ENCODE results near the gene GRK7. TPM values are rescaled to one million over a fixed set of nuclear protein-coding genes. Genes with fewer than 3 reads are reported as not detected.
"Not testable (repeated sequence)": the region's sequence is repeated elsewhere in the genome, so short reads cannot be mapped to it uniquely, and the experiment has no call there.

GRK7 gene
- total RNA-seq, 4 donors from 2014 or later: 0.30 TPM; not detected in 3

DNA sequence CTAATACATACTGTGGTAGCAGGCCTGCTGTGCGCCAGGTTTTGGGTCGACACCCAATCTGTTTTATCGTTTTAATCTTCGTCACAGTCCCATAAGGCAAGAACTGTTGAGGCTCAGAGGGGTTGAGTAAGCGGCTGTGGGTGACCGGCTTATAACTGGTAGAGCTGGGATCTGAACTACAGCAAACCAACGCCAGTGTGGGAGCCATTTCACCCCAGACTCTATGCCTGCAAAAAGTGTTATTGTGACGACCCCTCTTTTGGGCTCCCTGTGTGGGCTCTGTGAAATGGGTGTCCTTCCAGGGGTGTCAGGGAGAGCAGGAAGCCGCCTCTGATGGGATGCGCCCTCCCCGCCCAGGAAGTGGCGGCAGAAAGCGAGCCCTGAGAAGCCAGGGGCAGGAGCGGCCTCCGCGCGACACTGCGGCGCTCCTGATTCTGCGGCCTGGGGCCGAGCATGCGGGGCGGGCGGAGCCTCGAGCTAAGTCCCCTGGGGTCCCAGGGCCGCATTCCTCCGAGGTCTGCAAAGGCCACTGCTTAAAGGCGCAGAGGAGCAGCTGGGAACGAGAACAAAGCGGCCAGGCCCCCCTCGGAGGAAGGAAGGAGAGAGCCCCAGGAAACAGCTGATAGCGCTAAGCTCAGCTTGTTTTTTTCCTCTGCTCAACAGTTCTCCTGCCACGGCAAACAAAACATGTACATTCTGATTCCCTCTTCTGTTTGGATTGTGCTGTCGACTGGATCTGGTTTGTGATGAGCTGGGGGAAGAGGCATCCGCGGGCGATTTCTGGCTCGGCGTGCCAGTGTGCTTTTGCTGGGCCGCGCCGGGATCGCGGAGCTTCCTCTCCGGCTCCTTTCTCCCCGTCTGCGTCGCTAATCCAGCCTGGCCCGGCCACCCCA is 33.9 kb downstream of the GRK7 start:
- 21% methylated on average over 30 to 49 of the region's 49 CpGs for WGBS, 2 donors
- Histone ChIP-seq H3K4me1 (peaks cover 0 to 32% (median 20%) of the 10 kb centered on the region in 4 donors), H3K36me3 (no peaks in the 10 kb centered on the region), H3K27ac (peak overlapping the region; percentile 77 to 90 (median 86)), H3K4me3 (peak overlapping the region; percentile 23 to 51 (median 41)), H3K27me3 (no peaks in the 10 kb centered on the region), H3K9me3 (peaks cover 0 to 4% (median 0%) of the 10 kb centered on the region in 4 donors)
- TF ChIP-seq POLR2A (IDR thresholded peaks at IDR 0.05) (peak in 1 of 2 donors; percentile 27), EP300 (IDR thresholded peaks at IDR 0.05) (peak in 1 of 2 donors; percentile 43), CTCF (IDR thresholded peaks at IDR 0.05) (no peak)
- peak in 1 of 2 donors; percentile 25 for DNase-seq (ENCODE audit: low spot score in 2 of 2)

DNA sequence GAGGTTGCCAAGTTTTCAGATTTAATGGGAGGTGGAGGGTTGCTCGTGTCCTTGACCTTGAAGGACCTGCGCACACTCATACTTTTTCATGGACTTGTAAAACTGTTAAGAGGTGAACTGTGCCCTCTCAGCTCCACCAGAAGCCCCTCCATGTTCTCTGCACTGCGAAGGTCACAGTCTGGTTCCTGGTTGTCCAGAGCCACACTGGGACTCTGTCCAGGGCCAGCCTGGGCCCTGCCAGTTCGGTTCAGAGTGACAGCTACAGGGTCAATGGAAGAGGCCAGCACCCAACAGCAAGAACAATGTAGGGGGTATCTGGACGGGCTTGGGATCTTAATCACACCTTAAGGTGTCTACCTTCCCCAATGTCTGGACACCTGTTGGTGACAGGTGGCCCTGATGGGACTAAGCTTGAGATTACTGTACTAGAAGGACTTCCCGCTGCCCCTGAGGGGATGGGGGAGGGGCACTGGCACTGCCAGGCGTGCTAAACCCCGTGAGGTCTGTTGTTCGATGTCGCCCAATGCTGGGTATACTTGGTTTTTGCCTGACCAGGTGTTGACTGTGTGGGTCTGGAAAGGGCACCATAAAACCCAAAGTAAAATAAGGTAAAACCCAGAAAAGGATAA is 34.7 kb downstream of the GRK7 start:
- Histone ChIP-seq H3K9me3 (peaks cover 0 to 4% (median 0%) of the 10 kb centered on the region in 4 donors), H3K4me1 (peaks cover 0 to 32% (median 20%) of the 10 kb centered on the region in 4 donors), H3K4me3 (peak overlapping the region; percentile 23 to 51 (median 41)), H3K27ac (peak overlapping the region; percentile 77 to 90 (median 86)), H3K36me3 (no peaks in the 10 kb centered on the region), H3K27me3 (no peaks in the 10 kb centered on the region)
- WGBS, 2 donors: 52 to 69% methylated on average over 9 to 10 of the region's 10 CpGs
- no peak for DNase-seq (ENCODE audit: low spot score in 2 of 2)
- TF ChIP-seq POLR2A (IDR thresholded peaks at IDR 0.05) (no peak), CTCF (IDR thresholded peaks at IDR 0.05) (no peak), EP300 (IDR thresholded peaks at IDR 0.05) (no peak)

GRCh38 chr3:141798448-141798845 is 35.2 kb downstream of the GRK7 start:
- H3K36me3 ChIP-seq: no peaks in the 10 kb centered on the region
- H3K9me3 ChIP-seq: peaks cover 0 to 4% (median 0%) of the 10 kb centered on the region in 4 donors
- 33 to 40% methylated on average over 11 of the region's 11 CpGs for WGBS, 2 donors
- no peak for TF ChIP-seq POLR2A (IDR thresholded peaks at IDR 0.05)
- TF ChIP-seq CTCF (IDR thresholded peaks at IDR 0.05): no peak
- TF ChIP-seq EP300 (IDR thresholded peaks at IDR 0.05): peak in 1 of 2 donors; percentile 48
- peak overlapping the region; percentile 77 to 90 (median 86) for H3K27ac ChIP-seq
- DNase-seq (ENCODE audit: low spot score in 2 of 2): no peak
- H3K4me3 ChIP-seq: no peak overlapping the region
- no peaks in the 10 kb centered on the region for H3K27me3 ChIP-seq
- peaks cover 0 to 32% (median 20%) of the 10 kb centered on the region in 4 donors for H3K4me1 ChIP-seq

DNA sequence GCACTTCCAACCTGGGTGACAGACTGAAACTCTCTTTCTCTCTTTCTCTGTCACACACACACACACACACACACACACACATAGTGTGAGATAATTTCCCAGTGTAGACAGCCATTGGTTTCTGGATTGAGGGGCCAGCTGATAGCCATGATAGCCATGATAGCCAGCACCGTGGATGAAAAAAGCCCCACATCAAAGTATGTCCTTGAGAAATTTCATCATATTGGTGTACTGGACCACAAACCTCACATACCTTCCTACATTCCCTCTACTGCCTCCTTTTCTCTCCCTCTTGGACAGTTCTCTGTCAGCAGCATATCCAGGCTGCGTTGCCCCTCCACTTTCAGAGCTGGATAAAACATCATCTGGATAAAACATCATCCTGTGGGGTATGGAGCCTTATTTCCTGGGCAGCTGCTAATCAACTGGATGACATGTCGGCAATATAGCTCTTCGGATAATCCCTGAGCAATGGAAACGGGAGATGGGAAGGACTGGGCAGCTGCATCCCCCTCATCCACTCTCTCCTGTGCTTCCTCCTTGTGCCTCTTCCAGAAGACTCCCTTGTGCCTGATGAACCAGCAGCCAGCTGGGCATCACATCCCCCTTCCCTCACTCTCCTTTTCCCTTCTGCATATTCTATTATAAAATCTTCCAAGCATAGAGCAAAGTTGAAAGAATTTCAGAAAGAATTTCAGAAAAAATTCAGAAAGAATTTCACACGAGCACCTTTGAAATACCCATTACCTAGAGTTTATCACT is 39.3 kb downstream of the GRK7 start:
- no peak for TF ChIP-seq EP300 (IDR thresholded peaks at IDR 0.05)
- no peak for TF ChIP-seq POLR2A (IDR thresholded peaks at IDR 0.05)
- TF ChIP-seq CTCF (IDR thresholded peaks at IDR 0.05): no peak
- H3K27ac ChIP-seq: no peak overlapping the region
- no peak for DNase-seq (ENCODE audit: low spot score in 2 of 2)
- no peaks in the 10 kb centered on the region for H3K36me3 ChIP-seq
- WGBS, 2 donors: 75 to 83% methylated on average over 6 of the region's 6 CpGs
- H3K27me3 ChIP-seq: no peaks in the 10 kb centered on the region
- H3K4me1 ChIP-seq: peaks cover 0 to 17% (median 9%) of the 10 kb centered on the region in 4 donors
- no peak overlapping the region for H3K4me3 ChIP-seq
- peaks cover 0 to 4% (median 0%) of the 10 kb centered on the region in 4 donors for H3K9me3 ChIP-seq

- H3K36me3 ChIP-seq; H3K27ac ChIP-seq; H3K4me1 ChIP-seq; H3K9me3 ChIP-seq; DNase-seq (ENCODE audit: low spot score in 2 of 2); H3K4me3 ChIP-seq; H3K27me3 ChIP-seq: not testable (repeated sequence)
- WGBS, 2 donors: 90 to 92% methylated on average over 6 of the region's 6 CpGs
Measured at GRCh38 chr3:141803538-141803937, 40.3 kb downstream of the GRK7 start.

Data from tibial nerve (tissue), 4 donors.